Karpas-422 (cell line): Measurements from ENCODE around the gene CAMK4. TPM values are rescaled to one million over a fixed set of nuclear protein-coding genes. Genes with fewer than 3 reads are reported as not detected.

Source experiments
- DNase-seq: peaks from one replicate; pipeline ENCODE4 v3.0.0-alpha.2; 2015
- H2AFZ ChIP-seq: fragments of 200-600 bp; sonication (generic); 2 replicates; pipeline ENCODE4 v1.6.1; 2014; ENCODE audit warnings: antibody characterized with exemption, low read length, mixed read lengths
- H3K27ac ChIP-seq: fragments of 200-600 bp; sonication (generic); 2 replicates; pipeline ENCODE4 v1.5.1; 2014; ENCODE audit warnings: mild to moderate bottlenecking, low read length, moderate library complexity
- H3K27me3 ChIP-seq: fragments of 200-600 bp; sonication (generic); 2 replicates; pipeline ENCODE4 v1.6.1; 2014; ENCODE audit warnings: low read length, mixed read lengths
- H3K36me3 ChIP-seq: fragments of 200-600 bp; sonication (generic); 2 replicates; pipeline ENCODE4 v1.6.1; 2014; ENCODE audit warnings: low read length, mixed read lengths; ENCODE audit not compliant: insufficient read depth
- H3K4me1 ChIP-seq: fragments of 200-600 bp; sonication (generic); 2 replicates; pipeline ENCODE4 v1.6.1; 2014; ENCODE audit warnings: mild to moderate bottlenecking, low read length, mixed read lengths
- H3K4me2 ChIP-seq: fragments of 200-600 bp; sonication (generic); 2 replicates; pipeline ENCODE4 v1.6.1; 2014; ENCODE audit warnings: low read length, low read depth, mild to moderate bottlenecking; ENCODE audit not compliant: poor library complexity, severe bottlenecking
- H3K4me3 ChIP-seq: fragments of 200-600 bp; sonication (generic); 2 replicates; pipeline ENCODE4 v1.5.1; 2014; ENCODE audit warnings: mild to moderate bottlenecking, antibody characterized with exemption, low read length, mixed read lengths
- H3K79me2 ChIP-seq: fragments of 200-600 bp; sonication (generic); 2 replicates; pipeline ENCODE4 v1.6.1; 2014; ENCODE audit warnings: mild to moderate bottlenecking, low read length, mixed read lengths
- H3K9ac ChIP-seq: fragments of 200-600 bp; sonication (generic); 2 replicates; pipeline ENCODE4 v1.6.0; 2014; ENCODE audit warnings: low read length
- H3K9me2 ChIP-seq: fragments of 200-600 bp; sonication (generic), shearing (Covaris generic); replicated peaks from 2 replicates; pipeline ENCODE4 v1.6.0; 2014; ENCODE audit warnings: mild to moderate bottlenecking, low read length, moderate library complexity; ENCODE audit not compliant: insufficient read depth
- H3K9me3 ChIP-seq: fragments of 300-700, 200-600 bp; sonication (generic); 2 replicates; pipeline ENCODE4 v1.6.1; 2014; ENCODE audit warnings: low read length, mixed read lengths
- H4K20me1 ChIP-seq: fragments of 200-600 bp; sonication (generic); 2 replicates; pipeline ENCODE4 v1.6.1; 2014; ENCODE audit warnings: mild to moderate bottlenecking, antibody characterized with exemption, low read length, low read depth; ENCODE audit not compliant: insufficient read depth
- total RNA-seq: library from RNA; depleted of rRNA; stranded (reverse); fragments of >200 nt; shearing (Covaris generic); gene quantifications from 2 replicates; pipeline ENCODE4 v1.2.3, GENCODE V29; 2014; ENCODE audit warnings: low replicate concordance

The CAMK4 gene
- total RNA-seq, 1 experiment from 2014 or later: 0.04 TPM

DNA sequence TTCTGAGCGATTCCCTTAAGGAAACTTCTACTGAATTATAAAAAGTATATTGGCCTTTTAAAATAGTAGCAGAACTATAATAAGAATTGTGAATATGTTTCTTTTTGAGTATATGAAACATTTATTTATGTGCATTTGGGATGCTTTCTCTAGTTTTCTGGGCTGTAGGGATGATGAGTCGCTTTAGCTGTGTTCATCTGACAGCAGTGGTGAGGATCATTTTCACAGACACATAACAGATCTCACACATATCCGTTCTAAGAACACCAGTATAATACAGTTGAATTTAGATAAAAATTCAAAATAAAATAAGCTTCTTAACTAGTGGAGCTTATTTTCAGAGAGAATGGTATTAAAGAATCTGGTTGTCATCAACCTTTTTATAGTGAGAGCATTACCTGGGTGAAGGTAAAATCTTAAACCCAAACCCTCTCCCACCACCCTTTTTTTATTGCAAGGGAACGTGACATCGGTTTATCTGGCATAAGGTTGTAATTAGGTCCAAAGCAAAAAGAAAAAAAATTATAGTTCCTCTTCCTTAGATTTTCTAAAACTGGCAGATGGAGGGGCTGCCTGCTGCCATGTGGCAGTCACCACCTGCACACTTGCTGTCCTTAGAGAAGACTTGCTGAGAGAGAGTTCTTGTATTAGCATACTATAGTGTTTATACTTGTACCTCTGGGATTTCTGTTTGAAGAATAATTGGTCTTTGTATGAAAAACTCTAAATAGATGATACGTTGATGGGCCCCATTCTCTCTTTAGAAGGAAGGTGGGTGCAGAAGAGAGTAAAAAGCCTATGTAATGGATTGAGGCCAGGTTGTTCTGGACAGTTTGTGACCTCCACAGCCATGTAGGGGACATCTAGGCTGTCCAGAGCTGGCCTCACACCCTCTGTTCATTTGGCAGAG, 86.8 kb downstream of the CAMK4 start:
- no peak overlapping the region for H3K4me2 ChIP-seq
- no peak overlapping the region for H2AFZ ChIP-seq
- H3K36me3 ChIP-seq: no peaks in the 10 kb centered on the region
- H3K27me3 ChIP-seq: no peaks in the 10 kb centered on the region
- no peaks in the 10 kb centered on the region for H3K4me1 ChIP-seq
- no peak overlapping the region for H3K9ac ChIP-seq
- H3K79me2 ChIP-seq: no peaks in the 10 kb centered on the region
- H4K20me1 ChIP-seq: peaks cover 3% of the 10 kb centered on the region; the same call in 1 of the 2 replicates
- no peak overlapping the region for H3K27ac ChIP-seq
- no peaks in the 10 kb centered on the region for H3K9me3 ChIP-seq
- no peak for DNase-seq
- no peak overlapping the region for H3K4me3 ChIP-seq
- H3K9me2 ChIP-seq: no peaks in the 10 kb centered on the region

DNA sequence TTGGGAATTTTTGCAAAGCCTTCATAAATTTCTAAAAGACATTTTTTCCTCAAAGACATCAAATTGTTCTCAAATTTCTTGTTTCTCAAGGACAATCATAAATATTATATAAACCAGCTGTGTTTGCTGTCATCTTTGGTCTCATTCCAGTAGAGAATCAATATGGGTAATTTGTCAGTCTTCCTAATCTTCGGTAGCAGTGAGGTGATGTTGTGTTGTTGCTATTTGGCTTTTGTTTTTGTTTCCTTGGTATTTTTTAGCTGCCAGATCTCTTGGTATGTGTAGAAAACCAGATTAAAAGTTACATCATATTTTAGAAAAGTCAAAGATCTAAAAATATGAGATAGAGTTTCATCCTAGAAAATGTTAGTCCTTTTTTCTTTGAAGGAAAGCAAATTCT, 87.5 kb downstream of the CAMK4 start:
- no peaks in the 10 kb centered on the region for H3K79me2 ChIP-seq
- H3K9ac ChIP-seq: no peak overlapping the region
- no peak overlapping the region for H3K4me2 ChIP-seq
- no peaks in the 10 kb centered on the region for H3K36me3 ChIP-seq
- H3K9me3 ChIP-seq: no peaks in the 10 kb centered on the region
- DNase-seq: no peak
- no peak overlapping the region for H2AFZ ChIP-seq
- no peak overlapping the region for H3K27ac ChIP-seq
- H3K27me3 ChIP-seq: no peaks in the 10 kb centered on the region
- H3K4me3 ChIP-seq: no peak overlapping the region
- no peaks in the 10 kb centered on the region for H3K4me1 ChIP-seq
- no peaks in the 10 kb centered on the region for H3K9me2 ChIP-seq
- H4K20me1 ChIP-seq: peaks cover 3% of the 10 kb centered on the region; the same call in 1 of the 2 replicates

DNA sequence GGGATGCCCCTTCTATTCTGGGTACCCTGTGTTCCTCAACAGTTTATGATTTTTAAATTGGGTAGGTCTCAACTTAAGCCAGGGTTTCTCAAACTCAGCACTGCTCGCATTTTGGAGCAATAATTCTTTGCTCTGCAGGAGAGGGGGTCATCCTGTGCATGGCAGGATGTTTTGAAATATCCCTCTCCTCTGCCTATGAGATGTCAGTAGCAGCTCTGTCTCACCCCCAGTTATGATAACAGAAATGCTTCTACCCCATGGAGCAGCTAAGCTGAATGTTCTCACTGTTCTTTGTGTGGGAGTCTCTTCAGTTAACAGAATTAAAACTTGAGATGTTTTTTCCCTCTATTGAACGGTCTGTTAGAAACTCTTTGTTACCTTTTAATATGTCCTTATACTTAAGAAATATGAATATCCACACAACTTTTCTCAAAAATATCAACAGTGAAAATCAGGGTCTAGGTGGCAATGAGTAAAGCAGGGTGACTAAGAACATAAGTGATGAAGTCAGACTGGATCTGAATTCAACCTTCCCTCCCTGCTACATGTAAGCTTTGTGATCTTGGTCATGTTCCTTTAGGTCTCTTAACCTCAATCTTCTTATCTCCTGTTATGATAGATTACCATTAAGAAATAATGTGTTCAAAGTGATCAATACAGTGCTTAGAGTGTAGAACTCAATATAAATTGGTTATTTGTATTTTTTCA, 89.0 kb downstream of the CAMK4 start:
- Histone ChIP-seq H3K9me2 (no peaks in the 10 kb centered on the region), H3K9ac (no peak overlapping the region), H3K79me2 (no peaks in the 10 kb centered on the region), H3K36me3 (no peaks in the 10 kb centered on the region), H3K9me3 (no peaks in the 10 kb centered on the region), H3K27me3 (no peaks in the 10 kb centered on the region), H3K4me3 (no peak overlapping the region), H2AFZ (no peak overlapping the region), H3K27ac (no peak overlapping the region), H4K20me1 (peaks cover 3% of the 10 kb centered on the region; the same call in 1 of the 2 replicates), H3K4me2 (no peak overlapping the region), H3K4me1 (no peaks in the 10 kb centered on the region)
- no peak for DNase-seq

DNA sequence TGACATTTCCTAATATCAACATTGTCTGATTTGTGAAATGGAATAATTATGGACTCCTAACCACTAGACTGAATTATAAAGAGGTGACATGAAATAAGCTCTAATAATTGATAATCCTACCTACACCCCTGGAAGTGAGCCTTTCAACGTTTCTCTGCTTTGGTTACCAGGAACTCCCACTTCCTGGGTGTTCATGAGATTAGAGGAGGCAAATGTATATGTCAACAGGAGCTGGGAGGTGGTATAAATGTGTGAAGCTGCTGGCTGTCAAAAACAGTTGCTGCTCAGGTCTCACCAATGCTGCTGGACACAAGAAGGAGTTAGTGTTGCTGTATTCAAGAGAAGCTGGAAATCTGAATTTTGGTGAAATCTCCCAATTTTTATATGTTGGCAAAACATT, 96.8 kb downstream of the CAMK4 start:
- H3K36me3 ChIP-seq: no peaks in the 10 kb centered on the region
- no peaks in the 10 kb centered on the region for H3K9me2 ChIP-seq
- H3K79me2 ChIP-seq: no peaks in the 10 kb centered on the region
- no peaks in the 10 kb centered on the region for H3K4me1 ChIP-seq
- no peak overlapping the region for H3K4me3 ChIP-seq
- no peak overlapping the region for H2AFZ ChIP-seq
- H3K9ac ChIP-seq: no peak overlapping the region
- H3K27me3 ChIP-seq: no peaks in the 10 kb centered on the region
- H3K9me3 ChIP-seq: no peaks in the 10 kb centered on the region
- H3K4me2 ChIP-seq: no peak overlapping the region
- no peak for DNase-seq
- H4K20me1 ChIP-seq: no peaks in the 10 kb centered on the region
- no peak overlapping the region for H3K27ac ChIP-seq

DNA sequence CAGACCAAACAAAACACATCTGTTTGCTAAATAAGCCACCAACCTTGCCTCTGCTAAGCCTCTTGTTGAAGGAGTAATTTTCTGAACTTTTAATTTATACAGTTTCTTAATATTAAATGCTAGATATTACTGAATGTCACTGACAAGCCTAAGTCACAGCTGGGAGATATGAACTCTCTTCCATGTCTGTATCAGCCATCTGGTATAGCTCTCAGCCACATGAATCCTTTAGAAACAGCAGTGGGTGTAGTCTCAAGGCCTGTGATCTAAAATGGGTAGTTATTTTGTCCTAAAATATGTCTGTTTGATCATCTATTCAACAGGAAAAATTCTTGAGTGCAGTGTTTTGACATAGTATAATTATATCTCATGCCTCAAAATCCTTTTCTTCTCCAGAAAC, 97.2 kb downstream of the CAMK4 start:
- no peak overlapping the region for H2AFZ ChIP-seq
- no peak overlapping the region for H3K4me3 ChIP-seq
- H3K79me2 ChIP-seq: no peaks in the 10 kb centered on the region
- H3K4me2 ChIP-seq: no peak overlapping the region
- H3K9me3 ChIP-seq: no peaks in the 10 kb centered on the region
- H3K27ac ChIP-seq: no peak overlapping the region
- DNase-seq: no peak
- H3K27me3 ChIP-seq: no peaks in the 10 kb centered on the region
- no peaks in the 10 kb centered on the region for H3K4me1 ChIP-seq
- no peak overlapping the region for H3K9ac ChIP-seq
- no peaks in the 10 kb centered on the region for H3K9me2 ChIP-seq
- H3K36me3 ChIP-seq: no peaks in the 10 kb centered on the region
- no peaks in the 10 kb centered on the region for H4K20me1 ChIP-seq

DNA sequence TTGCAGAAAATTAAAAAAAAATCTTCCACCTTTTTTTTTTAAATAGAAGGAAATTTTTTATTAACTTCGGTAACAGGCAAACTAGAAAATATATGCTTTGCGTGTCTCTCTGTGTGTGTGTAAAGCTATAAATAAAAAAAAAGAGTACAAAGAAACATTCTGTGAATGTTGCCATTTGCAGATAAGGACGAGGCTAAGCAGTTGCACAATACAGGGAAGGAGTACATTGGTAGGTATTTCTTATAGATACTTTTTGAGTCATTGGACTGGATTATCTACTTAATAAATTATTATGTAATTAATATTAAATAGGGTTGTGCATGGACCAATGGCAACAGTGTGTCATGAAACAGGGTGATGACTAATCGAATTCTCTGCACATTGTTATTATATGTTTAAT, 102.4 kb downstream of the CAMK4 start:
- H3K9me3 ChIP-seq: no peaks in the 10 kb centered on the region
- H3K79me2 ChIP-seq: no peaks in the 10 kb centered on the region
- H4K20me1 ChIP-seq: no peaks in the 10 kb centered on the region
- H3K9me2 ChIP-seq: no peaks in the 10 kb centered on the region; the same call in 1 of the 2 replicates
- no peaks in the 10 kb centered on the region for H3K4me1 ChIP-seq
- DNase-seq: no peak
- no peak overlapping the region for H3K9ac ChIP-seq
- H3K4me3 ChIP-seq: no peak overlapping the region
- H2AFZ ChIP-seq: no peak overlapping the region
- no peak overlapping the region for H3K4me2 ChIP-seq
- H3K27me3 ChIP-seq: no peaks in the 10 kb centered on the region
- H3K36me3 ChIP-seq: no peaks in the 10 kb centered on the region
- H3K27ac ChIP-seq: no peak overlapping the region

DNA sequence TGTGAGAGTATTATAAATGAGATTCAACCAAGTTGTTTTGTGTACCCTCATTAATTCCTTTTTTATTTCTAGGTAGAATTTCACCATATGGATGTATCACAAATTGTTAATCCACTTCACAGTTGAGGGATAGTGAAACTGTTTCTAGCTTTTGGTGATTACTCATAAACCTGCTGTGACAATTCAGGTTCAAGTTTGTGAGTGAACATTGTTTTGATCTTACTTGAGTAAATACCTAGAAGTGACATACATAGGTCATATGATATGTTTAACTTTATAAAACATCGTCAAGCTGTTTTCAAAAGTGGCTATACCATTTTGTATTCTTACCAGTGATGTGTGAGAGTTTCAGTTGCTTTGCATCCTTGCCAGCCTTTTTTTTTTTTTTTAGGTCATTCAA, 112.9 kb downstream of the CAMK4 start:
- H3K9me3 ChIP-seq: no peaks in the 10 kb centered on the region
- no peak overlapping the region for H3K4me2 ChIP-seq
- no peak overlapping the region for H2AFZ ChIP-seq
- no peaks in the 10 kb centered on the region for H3K9me2 ChIP-seq
- no peaks in the 10 kb centered on the region for H3K79me2 ChIP-seq
- H3K9ac ChIP-seq: no peak overlapping the region
- no peaks in the 10 kb centered on the region for H3K27me3 ChIP-seq
- no peak overlapping the region for H3K27ac ChIP-seq
- no peaks in the 10 kb centered on the region for H3K36me3 ChIP-seq
- H4K20me1 ChIP-seq: no peaks in the 10 kb centered on the region
- no peaks in the 10 kb centered on the region for H3K4me1 ChIP-seq
- H3K4me3 ChIP-seq: no peak overlapping the region
- no peak for DNase-seq

DNA sequence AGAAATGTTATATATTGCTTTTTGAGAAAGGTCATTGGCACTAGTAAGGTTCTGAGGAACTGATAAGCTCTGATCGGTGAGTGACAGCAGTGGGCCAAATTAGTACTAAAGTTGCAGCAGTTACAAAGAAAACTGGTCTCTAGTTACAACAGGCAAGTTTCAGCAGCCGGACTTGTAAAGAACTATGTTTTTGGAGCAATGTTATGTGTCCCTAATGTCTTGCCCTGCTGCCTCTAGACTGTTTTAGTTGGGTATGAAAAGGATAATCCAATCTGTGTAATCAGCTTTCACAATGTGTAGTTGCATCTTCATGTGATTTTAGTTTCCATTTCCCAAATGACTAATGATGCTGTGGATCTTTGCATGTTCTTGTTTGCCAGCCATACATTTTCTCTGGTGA, 113.5 kb downstream of the CAMK4 start:
- H3K79me2 ChIP-seq: no peaks in the 10 kb centered on the region

More for the DNA sequence above, 113.5 kb downstream of the CAMK4 start:
- DNase-seq: no peak
- Histone ChIP-seq H3K4me2 (no peak overlapping the region), H3K9ac (no peak overlapping the region), H3K4me3 (no peak overlapping the region), H3K9me2 (no peaks in the 10 kb centered on the region), H3K27me3 (no peaks in the 10 kb centered on the region), H3K9me3 (no peaks in the 10 kb centered on the region), H2AFZ (no peak overlapping the region), H3K27ac (no peak overlapping the region), H4K20me1 (no peaks in the 10 kb centered on the region), H3K36me3 (no peaks in the 10 kb centered on the region), H3K4me1 (no peaks in the 10 kb centered on the region)
